Measurements from ENCODE around the gene RAD54L.
"Not testable (repeated sequence)": the region's sequence is repeated elsewhere in the genome, so short reads cannot be mapped to it uniquely, and the experiment has no call there.

RAD54L gene

DNA sequence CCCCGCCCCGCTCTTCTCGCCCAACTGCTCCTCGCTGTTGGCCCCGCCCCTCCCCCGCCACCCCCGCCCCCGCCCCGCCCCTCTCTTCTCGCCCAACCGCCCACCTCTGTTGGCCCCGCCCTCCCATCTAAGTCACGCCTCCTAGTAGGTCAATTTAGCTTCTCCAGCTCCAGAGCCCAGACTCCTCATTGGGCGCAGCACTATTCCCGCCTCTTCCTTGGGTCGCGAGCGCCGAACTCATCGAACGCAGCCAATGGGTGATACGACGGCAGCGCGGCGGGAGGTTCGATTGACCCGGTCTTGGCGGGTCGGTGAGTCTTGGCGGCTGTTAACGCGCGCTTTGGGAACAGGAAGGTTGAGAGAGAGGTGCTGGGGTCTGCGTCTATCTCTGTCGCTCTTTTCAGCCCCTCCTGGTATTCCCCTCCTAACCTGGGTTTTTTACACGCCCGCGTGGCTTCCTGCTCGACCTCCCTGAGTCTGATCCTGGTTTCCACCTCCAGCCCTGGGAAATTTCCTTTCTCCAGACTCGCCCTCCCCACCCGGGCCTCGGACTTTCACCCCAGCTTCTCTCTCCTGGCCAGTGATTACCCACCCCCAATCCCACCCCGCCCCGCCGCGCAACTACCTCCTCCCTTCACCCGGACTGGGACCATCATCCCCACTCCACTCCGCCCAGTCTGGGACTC lies at the start of gene RAD54L:
Gene RAD54L (plus strand): TSS at position 328 of the 686 bp plus-strand sequence. CDS start 643 bp downstream, outside the sequence.
- DNase-seq (ENCODE audit: low spot score): peak; percentile 99

DNA sequence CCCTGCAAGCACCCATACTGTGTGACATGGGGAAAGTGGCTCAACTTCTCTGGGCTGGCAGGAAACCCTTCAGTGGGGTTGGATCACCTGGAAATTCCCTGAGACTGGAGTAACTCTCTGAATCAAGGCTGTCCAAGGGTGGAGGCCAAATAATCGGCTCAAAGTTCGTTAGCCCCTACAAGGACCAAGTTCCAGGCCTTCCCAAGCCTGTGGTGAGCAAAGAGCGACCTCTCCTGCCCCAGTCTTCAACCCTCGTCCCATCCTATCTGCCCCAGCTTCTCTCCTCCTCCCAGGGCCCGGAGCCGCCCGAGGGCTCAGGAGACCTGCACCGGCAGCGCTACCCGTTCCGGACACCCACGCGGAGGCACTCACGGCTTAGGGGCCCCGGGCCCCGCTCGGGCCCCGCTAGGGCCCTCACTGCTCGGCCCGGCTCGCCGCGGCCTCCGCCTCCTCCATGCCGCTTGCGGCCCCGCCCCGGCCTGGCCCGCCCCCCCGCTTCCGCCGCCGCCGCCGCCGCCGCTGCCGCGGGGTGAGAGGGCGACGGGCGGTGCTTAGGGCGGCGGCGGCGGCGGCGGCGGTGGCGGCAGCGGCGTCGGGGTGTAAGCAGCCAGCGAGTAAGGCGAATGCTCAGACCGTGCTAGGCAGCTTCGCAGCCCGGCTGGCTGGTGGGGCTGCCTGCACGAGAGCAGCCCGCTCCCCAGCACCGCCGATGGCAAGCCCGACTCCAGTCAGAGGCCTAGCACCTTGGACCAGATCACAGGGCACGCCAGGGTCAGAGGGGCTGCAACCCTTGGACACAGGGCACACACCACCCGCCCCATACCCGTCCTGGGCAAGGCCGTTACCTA lies 49.4 kb upstream of the RAD54L start, which contains the start of gene POMGNT1:
Gene POMGNT1 (minus strand): TSS at position 471 of the 848 bp plus-strand sequence. CDS start 613 bp downstream, outside the sequence.
- DNase-seq (ENCODE audit: low spot score): peak; percentile 69

DNA sequence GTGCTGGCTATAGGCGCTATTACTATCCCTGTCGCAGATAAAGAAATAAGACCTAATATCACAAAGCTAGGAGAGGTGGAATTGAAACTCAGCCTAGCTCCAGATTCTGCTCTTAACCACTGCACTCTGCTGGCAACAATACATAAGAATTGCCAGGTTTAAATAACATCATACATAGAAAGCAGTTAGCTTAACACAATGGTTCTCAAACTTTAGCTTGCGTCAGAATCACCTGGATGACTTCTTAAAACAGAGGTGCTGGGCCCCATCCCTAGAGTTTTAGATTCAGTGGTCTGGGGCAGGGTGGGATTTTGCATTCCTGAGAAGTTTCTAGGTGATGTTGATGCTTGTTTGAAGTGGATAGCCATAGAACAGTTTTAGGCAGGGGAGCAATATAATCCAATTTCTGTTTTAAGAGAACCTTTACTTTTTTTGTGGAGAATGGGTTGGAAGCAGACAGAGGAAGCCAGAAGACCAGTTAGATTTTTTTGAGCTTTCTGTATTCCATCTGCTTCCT lies 48.3 kb upstream of the RAD54L start:
- DNase-seq (ENCODE audit: low spot score): peak; percentile 19

DNA sequence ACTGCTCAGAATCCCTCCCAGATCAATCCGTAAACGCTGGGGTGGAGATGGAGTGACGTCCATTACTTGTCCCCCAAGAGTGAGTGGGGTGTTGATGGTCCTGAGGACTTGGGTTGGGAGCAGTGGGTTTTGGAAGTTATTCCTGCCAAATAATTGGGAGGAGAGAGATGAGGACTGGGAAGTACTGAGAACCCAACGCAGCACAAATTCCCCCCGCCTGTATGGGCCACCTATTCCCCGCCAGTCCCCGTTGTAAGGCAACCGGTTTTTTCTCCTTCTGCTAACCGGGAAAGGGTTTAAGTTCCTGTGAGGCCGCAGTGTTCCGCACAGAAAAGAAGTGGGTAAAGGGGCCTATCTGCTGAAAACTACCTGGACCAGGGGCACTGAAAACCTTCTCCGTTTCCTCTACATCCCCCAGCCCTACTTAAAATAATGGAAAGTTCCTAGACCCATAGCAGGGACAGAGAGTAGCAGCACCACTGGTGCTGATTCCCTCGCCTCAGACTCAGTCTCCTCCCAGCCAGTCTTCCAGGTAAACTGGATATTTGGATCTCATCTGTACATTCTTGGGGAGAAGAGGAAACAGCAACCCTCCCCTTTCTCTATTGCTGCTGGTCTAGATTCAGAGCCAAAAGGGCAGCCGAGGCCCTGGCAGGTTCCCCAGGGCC lies 43.7 kb upstream of the RAD54L start:
- DNase-seq (ENCODE audit: low spot score): no peak

DNA sequence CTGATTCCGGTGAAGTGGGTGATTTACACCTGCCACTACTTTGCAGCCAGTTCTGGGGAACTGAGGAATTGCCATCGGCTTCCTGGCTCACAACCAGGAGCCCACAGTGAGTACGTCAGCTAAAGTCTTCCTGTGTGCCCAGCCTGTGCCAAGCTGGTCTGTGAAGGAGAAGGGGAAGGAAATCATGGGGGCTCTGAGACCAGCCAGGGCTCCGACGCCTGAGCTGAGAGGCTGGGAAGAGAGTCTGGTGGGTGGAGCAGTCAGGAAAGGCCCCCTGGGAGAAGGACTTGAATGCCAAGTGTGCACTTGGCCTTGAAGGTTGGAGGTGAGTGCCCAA lies 43.2 kb upstream of the RAD54L start:
- no peak for DNase-seq (ENCODE audit: low spot score)

DNA sequence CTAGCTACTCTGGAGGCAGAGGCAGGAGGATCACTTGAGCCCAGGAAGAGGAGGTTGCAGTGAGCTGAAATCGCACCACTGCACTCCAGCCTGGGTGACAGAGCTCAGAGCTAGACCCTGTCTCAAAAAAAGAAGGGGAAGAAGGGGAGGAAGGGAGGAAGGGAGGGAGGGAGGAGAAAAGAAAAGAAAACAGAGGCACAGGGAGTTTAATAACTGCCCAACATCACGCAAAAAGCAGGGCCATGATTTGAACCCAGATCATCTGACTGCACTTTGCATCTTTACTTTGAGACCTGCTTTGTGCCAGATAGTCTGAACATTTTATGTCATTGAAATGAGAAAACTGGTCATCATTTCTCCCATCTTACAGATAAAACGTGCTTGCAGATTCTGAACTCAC lies 42.4 kb upstream of the RAD54L start:
- no peak for DNase-seq (ENCODE audit: low spot score)

DNA sequence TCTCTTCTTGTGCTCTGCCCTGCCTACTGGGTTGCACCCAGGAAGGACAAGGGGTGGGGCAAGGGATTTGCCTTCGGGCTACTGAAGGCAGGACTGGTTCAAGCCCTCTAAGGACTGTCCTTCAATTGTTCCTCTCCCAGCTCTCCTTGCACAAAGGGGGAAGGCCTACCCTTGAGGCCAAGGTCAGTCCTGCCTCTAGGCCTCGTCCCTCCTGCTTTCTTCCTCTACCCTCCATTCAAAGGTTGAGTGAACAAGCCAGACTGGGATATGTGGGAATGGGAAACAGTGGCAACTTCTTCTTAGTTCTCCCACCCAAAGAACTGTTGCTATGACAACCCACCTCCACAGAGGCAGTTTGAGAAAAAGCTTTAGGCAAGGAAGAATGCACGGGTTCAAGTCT lies 41.8 kb upstream of the RAD54L start:
- no peak for DNase-seq (ENCODE audit: low spot score)

DNA sequence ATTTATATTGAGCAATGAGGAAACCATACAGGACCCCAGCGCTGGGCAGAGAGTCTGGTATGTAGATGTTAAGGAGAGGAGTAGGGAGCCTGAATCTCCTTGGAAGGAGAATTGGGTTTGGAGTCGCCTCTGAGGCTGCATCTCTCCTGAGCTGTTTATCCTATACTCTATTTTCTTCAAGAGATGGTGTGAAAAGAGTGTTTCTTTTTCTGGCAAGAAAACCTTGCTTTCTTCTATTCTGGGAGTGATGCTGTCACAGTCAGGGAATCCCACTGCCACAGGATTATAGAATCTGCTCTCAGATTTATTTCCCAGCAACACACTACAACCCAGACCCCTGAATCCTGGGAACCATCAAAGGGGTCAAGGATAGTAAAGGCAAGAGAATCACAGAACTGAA lies 41.2 kb upstream of the RAD54L start:
- no peak for DNase-seq (ENCODE audit: low spot score)

DNA sequence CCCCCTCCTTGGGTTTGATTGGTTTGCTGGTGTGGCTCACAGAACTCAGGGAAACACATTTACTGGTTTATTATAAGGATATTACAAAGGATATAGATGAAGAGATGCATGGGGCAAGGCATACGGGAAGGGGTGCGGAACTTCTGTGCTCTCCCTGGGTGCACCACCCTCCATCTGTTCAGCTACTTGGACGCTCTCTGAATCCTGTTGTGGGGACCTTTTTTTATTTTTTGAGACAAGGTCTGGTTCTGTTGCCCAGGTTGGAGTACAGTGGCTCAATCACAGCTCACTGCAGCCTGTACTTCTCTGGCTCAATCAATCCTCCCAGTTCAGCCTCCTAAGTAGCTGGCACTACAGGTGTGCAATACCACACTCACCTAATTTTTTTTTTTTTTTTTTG lies 37.0 kb upstream of the RAD54L start:
- no peak for DNase-seq (ENCODE audit: low spot score)

DNA sequence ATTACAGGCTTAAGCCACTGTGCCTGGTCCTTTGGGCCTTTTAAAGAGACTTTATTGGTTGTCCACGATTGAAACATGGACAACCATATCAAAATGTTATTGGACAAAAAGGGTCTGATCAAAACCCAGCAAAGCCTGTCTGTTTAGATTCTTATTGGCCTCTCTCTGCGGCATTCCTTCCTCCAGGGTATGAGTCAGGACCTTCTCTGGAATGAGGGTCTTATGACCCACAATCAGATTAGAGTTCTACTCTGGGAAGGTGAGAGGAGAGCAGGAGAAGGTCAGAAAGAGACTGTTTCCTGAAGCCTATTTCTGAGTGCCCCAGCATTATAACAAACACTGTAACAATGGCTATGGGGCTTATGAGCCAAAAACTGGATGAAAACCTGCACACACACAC lies 36.5 kb upstream of the RAD54L start:
- DNase-seq (ENCODE audit: low spot score): no peak

DNA sequence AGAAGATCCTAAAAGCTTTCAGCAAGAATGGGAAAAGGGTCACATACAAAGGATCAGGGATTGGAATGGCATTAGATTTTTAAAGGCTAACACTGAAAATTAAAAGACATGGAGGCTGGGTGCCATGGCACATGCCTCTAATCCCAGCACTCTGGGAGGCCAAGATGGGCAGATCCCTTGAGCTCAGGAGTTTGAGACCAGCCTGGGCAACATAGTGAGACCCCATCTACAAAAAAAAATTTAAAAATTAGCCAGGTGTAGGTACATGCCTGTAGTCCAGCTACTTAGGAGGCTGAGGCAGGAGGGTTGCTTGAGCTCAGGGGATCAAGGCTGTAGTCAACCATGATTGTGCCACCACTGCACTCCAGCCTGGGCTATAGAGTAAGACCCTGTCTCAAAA lies 32.1 kb upstream of the RAD54L start:
- no peak for DNase-seq (ENCODE audit: low spot score)

DNA sequence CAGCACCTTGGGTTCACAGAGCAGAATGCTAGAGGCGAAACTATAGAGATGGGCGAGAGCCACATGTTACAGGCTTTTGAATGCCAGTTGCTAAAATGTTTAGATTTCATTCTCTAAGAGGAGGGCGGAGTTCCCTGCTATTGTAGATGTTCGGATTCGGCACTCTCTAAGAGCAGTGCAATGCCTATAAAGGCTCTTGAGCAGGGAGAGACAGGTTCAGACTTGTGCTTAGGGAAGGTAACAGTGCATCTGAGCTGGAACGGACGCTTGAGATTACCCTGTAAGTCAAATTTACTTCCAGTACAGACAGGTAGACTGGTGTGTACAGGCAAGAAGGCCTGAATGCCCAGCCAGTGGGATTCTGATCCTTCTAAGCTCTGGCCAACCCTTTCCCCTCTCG lies 29.1 kb upstream of the RAD54L start:
- no peak for DNase-seq (ENCODE audit: low spot score)

DNA sequence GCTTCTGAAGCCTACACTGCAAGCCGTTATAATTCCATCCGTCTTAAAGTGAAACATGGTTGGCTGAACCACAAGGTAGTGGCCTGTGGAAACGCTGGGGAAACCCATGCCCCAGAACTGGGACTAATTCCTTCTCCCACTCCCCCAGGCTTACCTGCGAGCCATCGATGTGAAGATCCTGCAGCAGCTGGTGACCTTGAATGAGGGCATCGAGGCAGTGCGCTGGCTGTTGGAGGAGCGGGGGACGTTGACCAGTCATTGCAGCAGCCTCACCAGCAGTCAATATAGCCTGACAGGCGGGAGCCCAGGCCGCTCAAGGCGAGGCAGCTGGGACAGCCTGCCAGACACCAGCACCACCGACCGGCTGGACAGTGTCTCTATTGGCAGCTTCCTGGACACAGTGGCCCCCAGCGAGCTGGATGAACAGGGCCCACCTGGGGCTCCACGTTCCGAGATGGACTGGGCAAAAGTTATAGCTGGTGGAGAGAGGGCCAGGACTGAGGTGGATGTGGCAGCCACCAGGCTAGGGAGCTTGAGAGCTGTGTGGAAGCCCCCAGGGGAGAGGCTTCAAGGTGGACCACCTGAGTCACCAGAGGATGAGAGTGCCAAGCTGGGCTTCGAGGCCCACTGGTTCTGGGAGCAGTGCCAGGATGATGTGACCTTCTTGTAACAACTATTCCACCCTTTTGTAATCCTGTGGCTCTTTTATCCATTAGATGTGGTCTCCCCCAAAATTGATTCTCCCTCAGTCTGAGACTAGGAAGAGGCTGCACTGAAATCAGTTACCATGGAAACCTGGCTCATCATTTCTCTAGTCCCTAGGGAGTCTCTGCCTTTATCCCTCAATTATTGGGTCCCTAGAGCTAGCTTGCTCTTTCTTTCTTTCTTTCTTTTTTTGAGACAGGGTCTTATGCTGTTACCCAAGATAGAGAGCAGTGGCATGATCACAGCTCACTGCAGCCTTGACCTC lies 27.7 kb upstream of the RAD54L start:
- DNase-seq (ENCODE audit: low spot score): no peak

DNA sequence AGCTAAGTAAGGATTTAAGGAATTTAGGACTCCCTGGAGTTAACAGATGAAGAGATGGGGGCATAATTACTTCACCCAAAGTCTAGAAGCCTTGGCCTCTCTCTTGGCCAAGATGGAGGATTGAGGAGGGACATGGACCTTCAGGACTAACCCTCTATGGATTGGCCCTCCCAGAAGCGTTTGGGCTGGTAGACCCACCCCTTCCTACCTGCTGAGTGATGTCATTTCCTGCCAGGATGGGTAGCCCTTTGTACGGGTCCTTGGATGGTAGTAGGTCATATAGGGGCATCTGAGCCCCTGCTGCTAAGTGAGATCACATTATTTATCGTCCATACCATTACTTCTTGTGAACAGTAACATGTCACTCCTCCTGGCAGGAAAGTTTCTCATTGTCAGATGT lies 26.8 kb upstream of the RAD54L start:
- DNase-seq (ENCODE audit: low spot score): no peak

DNA sequence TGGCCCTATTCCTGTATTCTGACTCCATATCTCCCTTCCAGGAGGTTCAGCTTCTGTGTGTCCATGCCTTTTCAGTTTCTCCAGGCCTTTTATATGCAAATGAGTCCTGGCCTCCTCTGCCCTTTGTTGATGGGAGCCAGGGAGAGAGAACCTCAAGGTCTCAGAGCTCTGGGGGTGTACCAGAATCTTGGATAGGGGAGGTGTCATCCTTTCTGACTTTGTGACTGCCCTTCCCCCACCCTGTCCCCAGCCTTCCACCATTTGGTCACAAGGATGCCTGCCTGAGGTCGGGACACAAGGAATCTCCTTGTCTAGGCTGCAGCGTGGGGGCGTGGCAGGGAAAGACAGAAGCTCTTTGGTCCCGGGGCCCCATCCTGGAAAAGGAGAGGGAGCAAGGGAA lies 25.8 kb upstream of the RAD54L start:
- no peak for DNase-seq (ENCODE audit: low spot score)

DNA sequence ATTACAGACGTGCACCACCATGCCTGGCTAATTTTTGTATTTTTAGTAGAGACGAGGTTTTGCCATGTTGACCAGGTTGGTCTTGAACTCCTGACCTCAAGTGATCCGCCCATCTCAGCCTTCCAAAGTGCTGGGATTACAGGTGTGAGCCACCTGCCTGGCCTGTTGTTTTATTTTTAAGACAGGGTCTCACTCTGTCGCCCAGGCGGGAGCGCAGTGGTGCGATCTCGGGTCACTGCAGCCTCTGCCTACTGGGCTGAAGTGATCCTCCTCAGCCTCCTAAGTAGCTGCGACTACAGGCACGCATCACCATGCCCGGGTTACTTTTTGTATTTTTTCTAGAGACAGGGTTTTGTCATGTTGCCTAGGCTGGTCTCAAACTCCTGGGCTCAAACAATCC lies 24.5 kb upstream of the RAD54L start:
- not testable (repeated sequence) for DNase-seq (ENCODE audit: low spot score)

DNA sequence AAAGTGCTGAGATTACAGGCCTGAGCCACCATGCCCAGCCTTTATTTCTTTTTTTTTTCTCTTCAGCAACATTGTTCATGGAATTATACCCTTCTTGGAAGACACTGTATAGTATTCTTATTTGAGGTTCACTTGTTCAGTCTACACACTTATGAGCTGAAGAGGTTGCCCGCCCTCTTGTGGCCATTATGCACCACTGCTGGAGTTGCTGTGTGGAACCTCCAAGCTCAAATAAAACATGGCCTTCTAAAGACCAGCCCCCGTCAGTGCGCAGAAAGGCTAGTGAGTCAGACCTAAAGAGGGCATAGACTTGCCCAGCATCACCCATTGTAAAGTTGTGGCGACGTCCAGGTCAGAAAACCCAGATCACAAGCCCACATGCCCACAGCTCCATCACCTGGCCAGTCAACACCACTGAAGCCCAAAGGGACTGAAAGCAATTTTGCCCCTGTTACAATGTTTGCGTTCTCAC lies 24.1 kb upstream of the RAD54L start:
- peak; percentile 87 for DNase-seq (ENCODE audit: low spot score)

DNA sequence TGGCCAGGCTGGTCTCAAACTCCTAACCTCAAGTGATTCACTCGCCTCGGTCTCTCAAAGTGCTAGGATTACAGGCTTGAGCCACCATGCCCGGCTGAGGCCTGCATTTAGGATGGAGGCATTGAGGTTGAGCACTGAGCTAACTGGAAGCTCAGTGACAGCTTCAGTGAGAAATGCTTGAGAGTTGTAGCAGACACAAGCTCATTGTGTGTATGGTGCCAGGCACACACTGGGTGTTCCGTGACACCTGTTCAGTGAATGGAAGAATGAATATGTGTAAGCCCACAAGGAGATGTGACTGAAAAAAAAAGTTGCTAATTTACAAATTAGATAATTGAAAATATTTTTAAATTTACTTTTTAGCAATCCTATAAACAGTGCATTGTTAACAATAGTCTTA lies 22.6 kb upstream of the RAD54L start:
- DNase-seq (ENCODE audit: low spot score): no peak

DNA sequence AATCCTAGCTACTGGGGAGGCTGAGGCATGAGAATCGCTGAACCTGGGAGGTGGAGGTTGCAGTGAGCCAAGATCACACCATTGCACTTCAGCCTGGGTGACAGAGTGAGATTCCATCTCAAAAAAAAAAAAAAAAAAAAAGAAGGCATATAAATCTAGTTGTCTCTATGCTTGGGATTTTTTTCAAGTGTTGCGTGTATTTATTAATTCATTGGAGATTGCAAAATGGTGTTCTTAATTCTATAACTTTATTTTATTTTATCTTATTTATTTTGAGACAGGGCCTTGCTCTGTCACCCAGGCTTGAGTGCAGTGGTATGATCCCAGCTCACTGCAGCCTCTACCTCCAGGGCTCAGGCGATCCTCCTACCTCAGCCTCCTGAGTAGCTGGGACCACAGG lies 16.3 kb upstream of the RAD54L start:
- DNase-seq (ENCODE audit: low spot score): not testable (repeated sequence)

DNA sequence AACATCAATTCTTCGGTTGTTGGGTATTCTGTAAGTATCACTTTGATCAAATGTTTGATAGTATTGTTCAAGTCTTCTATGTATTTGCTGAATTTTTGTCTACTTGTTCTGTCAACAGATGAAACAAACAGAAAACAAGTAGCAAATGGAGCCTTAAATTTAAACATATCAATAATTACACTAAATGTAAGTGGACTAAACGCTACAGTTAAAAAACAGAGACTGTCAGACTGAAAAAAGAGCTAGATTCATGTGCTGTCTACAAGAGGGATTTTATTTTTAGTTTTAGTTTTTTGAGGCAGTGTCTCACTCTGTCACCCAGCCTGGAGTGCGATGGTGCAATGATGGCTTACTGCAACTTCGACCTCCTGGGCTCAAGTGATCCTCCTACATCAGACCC lies 10.7 kb upstream of the RAD54L start:
- no peak for DNase-seq (ENCODE audit: low spot score)

DNA sequence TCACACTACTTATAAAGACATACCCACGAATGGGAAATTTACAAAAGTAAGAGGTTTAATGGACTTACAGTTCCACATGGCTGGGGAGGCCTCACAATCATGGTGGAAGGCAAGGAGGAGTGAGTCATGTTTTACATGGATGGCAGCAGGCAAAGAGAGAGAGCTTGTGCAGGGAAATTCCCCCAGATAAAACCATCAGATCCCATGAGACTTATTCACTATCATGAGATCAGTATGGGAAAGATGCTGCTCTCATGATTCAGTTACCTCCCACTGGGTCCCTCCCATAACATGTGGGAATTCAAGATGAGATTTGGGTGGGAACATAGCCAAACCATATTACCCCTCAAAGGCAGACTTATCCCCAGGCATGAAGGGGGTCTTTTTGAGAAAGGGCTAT lies 8.7 kb upstream of the RAD54L start:
- not testable (repeated sequence) for DNase-seq (ENCODE audit: low spot score)
